Epithelial cell of esophagus (primary cell): ENCODE results near the gene MRPS2.
"Not testable (repeated sequence)": the region's sequence is repeated elsewhere in the genome, so short reads cannot be mapped to it uniquely, and the experiment has no call there.

Source experiments
- DNase-seq: peaks from one replicate; pipeline ENCODE4 v3.0.0; 2010; ENCODE audit warnings: low read depth
- H3K4me3 ChIP-seq: 2 replicates; pipeline ENCODE4 v1.5.1; 2011; ENCODE audit warnings: mild to moderate bottlenecking, low read length, control low read depth
- CTCF ChIP-seq: IDR thresholded peaks from 2 replicates; pipeline ENCODE4 v1.5.1; 2011; ENCODE audit warnings: low read depth, mild to moderate bottlenecking, low read length, control low read depth, inconsistent platforms; ENCODE audit not compliant: insufficient read depth; ENCODE audit errors: missing control alignments

The MRPS2 gene

DNA sequence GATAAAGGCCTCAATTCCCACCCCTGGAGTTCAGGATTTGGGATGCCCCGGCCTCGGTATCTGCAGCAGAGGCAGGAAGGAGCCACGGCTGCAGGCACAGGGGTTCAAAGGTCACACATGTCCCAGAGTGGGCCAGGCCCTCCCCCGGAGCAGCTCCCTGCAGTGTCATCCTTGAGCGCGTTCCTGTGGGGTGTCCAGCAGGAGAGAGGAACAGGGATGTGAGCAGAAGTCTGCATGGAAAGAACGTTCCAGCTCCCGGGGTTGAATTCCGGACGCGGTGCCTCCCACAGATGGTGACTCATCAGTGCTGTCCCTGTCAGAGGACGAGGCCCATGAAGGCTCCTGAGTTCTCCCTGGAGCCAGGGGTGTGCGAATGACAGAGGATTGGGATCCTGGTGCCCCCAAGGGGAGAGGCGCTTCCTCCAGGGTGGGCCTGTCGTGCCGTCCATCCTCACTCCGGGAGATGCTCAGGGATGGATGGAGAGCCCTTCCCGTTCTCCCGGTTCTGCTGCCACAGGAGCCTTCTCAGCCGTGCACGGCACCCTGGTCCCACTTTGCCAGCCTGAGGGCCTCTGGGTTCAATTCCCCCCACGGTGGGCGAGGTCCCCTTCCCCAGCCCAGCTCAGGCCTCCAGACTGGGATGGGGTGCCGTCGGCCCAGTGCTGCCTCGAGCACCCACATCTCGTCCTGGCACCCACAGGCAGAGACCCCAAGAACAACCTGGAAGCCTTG is 23.8 kb downstream of the MRPS2 start:
- no peak for TF ChIP-seq CTCF
- no peak overlapping the region for H3K4me3 ChIP-seq
- DNase-seq = no peak

GRCh38 chr9:135525241-135526088 is 25.0 kb downstream of the MRPS2 start:
- DNase-seq = no peak
- no peak for TF ChIP-seq CTCF
- H3K4me3 ChIP-seq = no peak overlapping the region

GRCh38 chr9:135526089-135526729 is 25.7 kb downstream of the MRPS2 start:
- H3K4me3 ChIP-seq = no peak overlapping the region
- TF ChIP-seq CTCF = no peak
- DNase-seq = no peak

- H3K4me3 ChIP-seq = no peak overlapping the region
- no peak for DNase-seq
- no peak for TF ChIP-seq CTCF
Observed at GRCh38 chr9:135526730-135527571, 26.5 kb downstream of the MRPS2 start.

- DNase-seq = not testable (repeated sequence)
Observed at GRCh38 chr9:135528842-135529435, 28.5 kb downstream of the MRPS2 start.

GRCh38 chr9:135530146-135530545 is 29.7 kb downstream of the MRPS2 start:
- no peak overlapping the region for H3K4me3 ChIP-seq
- DNase-seq = no peak
- TF ChIP-seq CTCF = no peak

More at GRCh38 chr9:135528842-135529435, 28.5 kb downstream of the MRPS2 start:
- H3K4me3 ChIP-seq = not testable (repeated sequence)

- no peak for DNase-seq
- no peak for TF ChIP-seq CTCF
- no peak overlapping the region for H3K4me3 ChIP-seq
Observed at GRCh38 chr9:135531096-135531495, 30.6 kb downstream of the MRPS2 start.
